OCI-LY7 (cell line): ENCODE results near the gene CHST13. TPM values are rescaled to one million over a fixed set of nuclear protein-coding genes. Genes with fewer than 3 reads are reported as not detected.

ENCODE experiments used
- BruUV-seq: library from RNA; stranded (reverse); fragments of 400-500 nt; replicated peaks from 2 replicates; lab custom pipeline; 2021; lab: Mats Ljungman, UMichigan
- CTCF ChIA-PET: fragments of 300-600 bp; sonication (Branson Sonifier 250); formaldehyde crosslinking; loops from one replicate; lab custom pipeline; 2022; ENCODE audit warnings: antibody characterized with exemption; ENCODE audit not compliant: unreplicated experiment; lab: Charles Lee
- POLR2A ChIA-PET: fragments of 300-600 bp; sonication (Branson Sonifier 250); formaldehyde crosslinking; loops from one replicate; lab custom pipeline; 2022; ENCODE audit warnings: antibody characterized with exemption; lab: Charles Lee
- DNase-seq: peaks from one replicate; pipeline ENCODE4 v3.0.0-alpha.2; 2015; ENCODE audit warnings: low spot score
- H2AFZ ChIP-seq: fragments of 200-600 bp; sonication (generic), shearing (Covaris generic); 2 replicates; pipeline ENCODE4 v1.6.1; 2014; ENCODE audit warnings: mild to moderate bottlenecking, antibody characterized with exemption, low read length, moderate library complexity
- H3K27ac ChIP-seq: fragments of 200-600 bp; sonication (generic); 2 replicates; pipeline ENCODE4 v1.5.1; 2014; ENCODE audit warnings: mixed run types, low read depth, mild to moderate bottlenecking, moderate library complexity, low read length, inconsistent platforms; ENCODE audit not compliant: poor library complexity, severe bottlenecking
- H3K36me3 ChIP-seq: fragments of 200-600 bp; sonication (generic); 2 replicates; pipeline ENCODE4 v1.6.1; 2014; ENCODE audit warnings: mild to moderate bottlenecking, antibody characterized with exemption, low read length, moderate library complexity, mixed read lengths; ENCODE audit not compliant: insufficient read depth
- H3K4me1 ChIP-seq: fragments of 200-600 bp; sonication (generic); 2 replicates; pipeline ENCODE4 v1.5.1; 2014; ENCODE audit warnings: mild to moderate bottlenecking, low read length; ENCODE audit not compliant: insufficient read depth, poor library complexity, severe bottlenecking
- H3K4me2 ChIP-seq: fragments of 200-600 bp; sonication (generic); 2 replicates; pipeline ENCODE4 v1.6.1; 2014; ENCODE audit warnings: mild to moderate bottlenecking, low read length
- H3K4me3 ChIP-seq: fragments of 200-600 bp; sonication (generic); 2 replicates; pipeline ENCODE4 v1.5.1; 2014; ENCODE audit warnings: mild to moderate bottlenecking, low read depth, low read length; ENCODE audit not compliant: poor library complexity, severe bottlenecking
- H3K79me2 ChIP-seq: fragments of 200-600 bp; sonication (generic); 2 replicates; pipeline ENCODE4 v1.6.1; 2016; ENCODE audit warnings: low read depth, mild to moderate bottlenecking, low read length, moderate library complexity, mixed read lengths; ENCODE audit not compliant: insufficient read depth
- H3K9me2 ChIP-seq: fragments of 200-600 bp; sonication (generic); 2 replicates; pipeline ENCODE4 v1.6.1; 2016; ENCODE audit warnings: mild to moderate bottlenecking, low read length, mixed read lengths; ENCODE audit not compliant: insufficient read depth
- H3K9me3 ChIP-seq: fragments of 200-600 bp; sonication (generic); 2 replicates; pipeline ENCODE4 v1.6.1; 2014; ENCODE audit warnings: mild to moderate bottlenecking, mixed run types, low read length, mixed read lengths
- H4K20me1 ChIP-seq: fragments of 200-600 bp; sonication (generic); 2 replicates; pipeline ENCODE4 v1.6.1; 2014; ENCODE audit warnings: mild to moderate bottlenecking, antibody characterized with exemption, low read length, moderate library complexity, mixed read lengths; ENCODE audit not compliant: insufficient read depth
- CTCF ChIP-seq: fragments of 200-600 bp; sonication (generic); conservative IDR thresholded peaks from 2 replicates; pipeline ENCODE4 v1.5.1; 2014; ENCODE audit warnings: mild to moderate bottlenecking, antibody characterized with exemption, low read length, moderate library complexity, mixed read lengths
- EZH2phosphoT487 ChIP-seq: fragments of 200-600 bp; sonication (generic); IDR thresholded peaks from 2 replicates; pipeline ENCODE4 v1.6.1; 2018; ENCODE audit warnings: low read depth, borderline replicate concordance, mild to moderate bottlenecking, mixed run types, antibody characterized with exemption, low read length, moderate library complexity, mixed read lengths
- intact Hi-C: fragments of 100-400 bp; cut with micrococcal nuclease; formaldehyde crosslinking; loops from one replicate; pipeline ENCODE4 v1.10.0; 2022; ENCODE audit not compliant: unreplicated experiment
- total RNA-seq, 2 experiments: library from RNA; depleted of rRNA in 1 of 2; stranded (reverse); fragments of >200 nt in 1 of 2; shearing (Covaris generic) in 1 of 2; gene quantifications; 2 replicates each; pipeline ENCODE4 v1.2.3, GENCODE V29; 2014 to 2022

Gene CHST13
- total RNA-seq, 2 experiments from 2014 or later, result not detected

GRCh38 chr3:126497956-126498355 is 26.0 kb upstream of the CHST13 start:
- Histone ChIP-seq H3K9me3 (no peaks in the 10 kb centered on the region), H3K27ac (no peak overlapping the region), H3K36me3 (no peaks in the 10 kb centered on the region), H4K20me1 (no peaks in the 10 kb centered on the region), H3K4me1 (peaks cover 49% of the 10 kb centered on the region), H3K9me2 (no peaks in the 10 kb centered on the region), H3K4me3 (no peak overlapping the region), H3K4me2 (no peak overlapping the region), H2AFZ (no peak overlapping the region), H3K79me2 (no peaks in the 10 kb centered on the region)
- intact Hi-C loops, result no loop called here
- DNase-seq, result no peak
- TF ChIP-seq EZH2phosphoT487 (no peak), CTCF (no peak)
- CTCF ChIA-PET, result no interaction called here
- BruUV-seq, result no TSS peak
- POLR2A ChIA-PET, result interaction anchor here (0.6 kb wide), 1 partner anchor 14 kb away, joined by 3 read pairs; no protein-coding TSS in a partner anchor

- no peaks in the 10 kb centered on the region for H3K9me2 ChIP-seq
- intact Hi-C loops, result no loop called here
- no peaks in the 10 kb centered on the region for H4K20me1 ChIP-seq
- H2AFZ ChIP-seq, result no peak overlapping the region; the same call in 1 of the 2 replicates
- H3K4me2 ChIP-seq, result no peak overlapping the region
- no peaks in the 10 kb centered on the region for H3K36me3 ChIP-seq
- H3K9me3 ChIP-seq, result no peaks in the 10 kb centered on the region
- CTCF ChIA-PET, result no interaction called here
- no TSS peak for BruUV-seq
- peaks cover 44% of the 10 kb centered on the region for H3K4me1 ChIP-seq
- H3K79me2 ChIP-seq, result no peaks in the 10 kb centered on the region
- no peak overlapping the region for H3K4me3 ChIP-seq
- TF ChIP-seq EZH2phosphoT487 (no peak), CTCF (no peak)
- H3K27ac ChIP-seq, result no peak overlapping the region
- no peak for DNase-seq
- POLR2A ChIA-PET, result interaction anchor here (0.6 kb wide), 1 partner anchor 14 kb away, joined by 3 read pairs; no protein-coding TSS in a partner anchor
Observed at GRCh38 chr3:126498461-126498860, 25.5 kb upstream of the CHST13 start.

- no peak for TF ChIP-seq EZH2phosphoT487
- 0 out of 2 replicates have a peak, but pooled peaks have one; percentile 31 for TF ChIP-seq CTCF
- peak; percentile 43 for DNase-seq
- no peak overlapping the region; the same call in 1 of the 2 replicates for H2AFZ ChIP-seq
Observed at GRCh38 chr3:126498929-126499328, 25.0 kb upstream of the CHST13 start.

More at GRCh38 chr3:126498929-126499328, 25.0 kb upstream of the CHST13 start:
- Histone ChIP-seq H3K9me2 (no peaks in the 10 kb centered on the region), H3K79me2 (no peaks in the 10 kb centered on the region), H3K4me2 (no peak overlapping the region), H3K36me3 (no peaks in the 10 kb centered on the region), H3K4me3 (no peak overlapping the region), H4K20me1 (no peaks in the 10 kb centered on the region), H3K9me3 (no peaks in the 10 kb centered on the region), H3K27ac (no peak overlapping the region), H3K4me1 (peaks cover 41% of the 10 kb centered on the region)
- ChIA-PET CTCF (no interaction called here), POLR2A (no interaction called here)
- intact Hi-C loops, result no loop called here
- BruUV-seq, result no TSS peak
